Astrocyte (in vitro differentiated cells and primary cell): ENCODE data around the gene ZNF609.

ENCODE experiments used
- EZH2 ChIP-seq: IDR thresholded peaks from 2 replicates; pipeline ENCODE4 v1.6.1; 2012; ENCODE audit warnings: mild to moderate bottlenecking, low read length, inconsistent platforms; ENCODE audit not compliant: insufficient read depth
- TF ChIP-seq, protein P1 (sequence below): IDR thresholded peaks from 2 replicates; pipeline ENCODE4 v1.5.1; 2011; ENCODE audit warnings: low read depth, mild to moderate bottlenecking, inconsistent platforms, low read length, moderate library complexity; ENCODE audit not compliant: insufficient read depth

DNA sequence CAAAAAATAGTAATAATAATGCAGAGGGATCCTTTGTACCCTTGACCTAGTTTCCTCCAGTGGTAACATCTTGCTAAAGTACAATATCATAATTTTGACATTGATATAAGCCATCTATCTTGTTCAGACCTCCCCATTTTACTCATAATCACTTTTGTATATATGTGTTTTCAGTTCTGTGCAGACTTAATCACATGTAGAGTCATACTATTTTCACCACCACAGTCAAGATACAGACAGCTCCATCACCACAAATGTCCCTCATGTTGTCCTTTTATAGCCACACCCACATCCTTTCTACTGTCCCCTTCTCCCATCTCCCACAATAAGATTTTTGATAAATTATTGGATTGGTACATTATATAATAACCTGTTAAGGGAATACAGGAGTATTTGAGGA lies 25.4 kb downstream of the ZNF609 start:
- TF ChIP-seq, protein P1, sequence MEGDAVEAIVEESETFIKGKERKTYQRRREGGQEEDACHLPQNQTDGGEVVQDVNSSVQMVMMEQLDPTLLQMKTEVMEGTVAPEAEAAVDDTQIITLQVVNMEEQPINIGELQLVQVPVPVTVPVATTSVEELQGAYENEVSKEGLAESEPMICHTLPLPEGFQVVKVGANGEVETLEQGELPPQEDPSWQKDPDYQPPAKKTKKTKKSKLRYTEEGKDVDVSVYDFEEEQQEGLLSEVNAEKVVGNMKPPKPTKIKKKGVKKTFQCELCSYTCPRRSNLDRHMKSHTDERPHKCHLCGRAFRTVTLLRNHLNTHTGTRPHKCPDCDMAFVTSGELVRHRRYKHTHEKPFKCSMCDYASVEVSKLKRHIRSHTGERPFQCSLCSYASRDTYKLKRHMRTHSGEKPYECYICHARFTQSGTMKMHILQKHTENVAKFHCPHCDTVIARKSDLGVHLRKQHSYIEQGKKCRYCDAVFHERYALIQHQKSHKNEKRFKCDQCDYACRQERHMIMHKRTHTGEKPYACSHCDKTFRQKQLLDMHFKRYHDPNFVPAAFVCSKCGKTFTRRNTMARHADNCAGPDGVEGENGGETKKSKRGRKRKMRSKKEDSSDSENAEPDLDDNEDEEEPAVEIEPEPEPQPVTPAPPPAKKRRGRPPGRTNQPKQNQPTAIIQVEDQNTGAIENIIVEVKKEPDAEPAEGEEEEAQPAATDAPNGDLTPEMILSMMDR = no peak
- TF ChIP-seq EZH2 = no peak
